VCaP (cell line): Measurements from ENCODE around the gene GLCE.

ENCODE experiments used
- H3K27ac ChIP-seq: fragments of 450-650 bp; 2 replicates; pipeline ENCODE4 v1.5.1; 2017
- TF ChIP-seq, protein P1 (sequence below): fragments of 450-650 bp; conservative IDR thresholded peaks from 2 replicates; pipeline ENCODE4 v1.5.1; 2017; ENCODE audit warnings: mild to moderate bottlenecking, moderate library complexity

GLCE gene

DNA sequence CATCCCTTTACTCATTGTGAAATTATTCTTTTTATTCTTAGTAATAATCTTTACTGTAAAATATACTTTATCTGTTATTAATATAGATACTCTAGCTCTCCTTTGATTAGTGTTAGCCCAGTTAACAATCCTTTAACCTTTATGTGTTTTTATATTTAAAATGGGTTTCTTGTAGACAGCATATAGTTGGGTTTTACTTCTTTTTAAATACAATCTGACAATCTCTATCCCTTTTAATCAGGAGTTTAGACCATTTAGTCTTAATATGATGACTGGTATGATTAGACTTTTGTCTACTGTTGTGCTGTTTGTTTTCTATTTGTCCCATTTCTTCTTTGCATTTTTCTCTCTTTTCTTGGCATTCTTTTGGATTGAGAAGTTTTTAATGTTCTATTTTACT is 30.1 kb downstream of the GLCE start:
- H3K27ac ChIP-seq, result no peak overlapping the region
- TF ChIP-seq, protein P1, sequence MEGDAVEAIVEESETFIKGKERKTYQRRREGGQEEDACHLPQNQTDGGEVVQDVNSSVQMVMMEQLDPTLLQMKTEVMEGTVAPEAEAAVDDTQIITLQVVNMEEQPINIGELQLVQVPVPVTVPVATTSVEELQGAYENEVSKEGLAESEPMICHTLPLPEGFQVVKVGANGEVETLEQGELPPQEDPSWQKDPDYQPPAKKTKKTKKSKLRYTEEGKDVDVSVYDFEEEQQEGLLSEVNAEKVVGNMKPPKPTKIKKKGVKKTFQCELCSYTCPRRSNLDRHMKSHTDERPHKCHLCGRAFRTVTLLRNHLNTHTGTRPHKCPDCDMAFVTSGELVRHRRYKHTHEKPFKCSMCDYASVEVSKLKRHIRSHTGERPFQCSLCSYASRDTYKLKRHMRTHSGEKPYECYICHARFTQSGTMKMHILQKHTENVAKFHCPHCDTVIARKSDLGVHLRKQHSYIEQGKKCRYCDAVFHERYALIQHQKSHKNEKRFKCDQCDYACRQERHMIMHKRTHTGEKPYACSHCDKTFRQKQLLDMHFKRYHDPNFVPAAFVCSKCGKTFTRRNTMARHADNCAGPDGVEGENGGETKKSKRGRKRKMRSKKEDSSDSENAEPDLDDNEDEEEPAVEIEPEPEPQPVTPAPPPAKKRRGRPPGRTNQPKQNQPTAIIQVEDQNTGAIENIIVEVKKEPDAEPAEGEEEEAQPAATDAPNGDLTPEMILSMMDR, result no peak

DNA sequence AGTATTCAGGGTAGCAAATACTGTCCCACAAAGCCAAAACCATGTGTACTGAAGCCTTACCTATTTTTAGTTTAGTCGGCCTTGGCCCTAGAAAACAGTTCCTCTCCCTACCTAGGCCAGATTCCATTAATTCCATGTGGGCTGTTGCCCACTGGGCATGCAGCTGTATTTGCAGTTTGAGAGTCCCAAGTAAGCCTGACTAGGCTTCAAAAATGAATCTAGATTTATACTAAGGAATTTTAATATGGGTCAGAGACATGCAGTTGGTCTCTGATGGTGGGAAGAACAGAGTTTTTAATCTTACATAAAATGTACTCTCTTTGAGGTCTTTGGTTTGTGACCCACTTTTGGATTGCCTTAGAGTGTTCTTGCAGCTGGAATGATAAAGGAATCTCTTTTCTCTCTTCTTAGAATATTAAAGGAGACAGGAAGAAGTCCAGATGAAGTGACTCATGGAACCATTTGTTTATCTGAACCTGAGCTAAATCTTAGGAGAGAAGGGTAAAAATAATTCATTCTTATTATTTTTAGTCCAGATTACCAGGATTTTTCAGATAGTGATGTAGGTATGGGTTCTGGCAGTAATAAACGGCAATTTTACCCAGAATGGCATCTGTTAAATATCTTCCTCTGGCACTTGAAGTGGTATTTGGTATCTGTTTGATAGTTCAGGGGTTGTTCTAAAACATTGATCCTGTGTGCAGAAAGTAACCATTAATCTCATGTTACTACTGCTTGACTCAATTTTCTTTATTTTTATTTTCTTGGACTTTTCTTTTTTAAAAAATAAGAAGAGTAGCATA is 33.8 kb downstream of the GLCE start:
- H3K27ac ChIP-seq, result no peak overlapping the region
- TF ChIP-seq, protein P1, result no peak

DNA sequence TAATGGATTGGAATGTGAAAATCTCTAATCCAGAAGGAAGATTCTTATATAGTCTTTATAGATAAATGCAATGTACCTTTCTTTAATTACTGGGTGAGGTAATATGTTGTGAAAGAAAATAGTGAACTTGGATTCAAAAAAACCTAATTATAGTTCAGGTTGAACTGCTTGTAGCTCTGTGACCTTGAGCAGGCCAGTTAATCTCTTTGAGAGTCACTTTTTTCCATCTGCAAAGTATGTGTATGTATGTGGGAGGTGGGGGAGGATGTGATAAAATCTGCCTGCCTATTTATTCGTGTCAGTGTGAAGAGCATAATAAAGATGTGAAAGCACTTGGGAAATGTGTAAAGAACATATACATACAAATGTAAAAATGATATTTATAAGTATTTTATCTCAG is 34.4 kb downstream of the GLCE start:
- H3K27ac ChIP-seq, result no peak overlapping the region
- TF ChIP-seq, protein P1, result no peak

DNA sequence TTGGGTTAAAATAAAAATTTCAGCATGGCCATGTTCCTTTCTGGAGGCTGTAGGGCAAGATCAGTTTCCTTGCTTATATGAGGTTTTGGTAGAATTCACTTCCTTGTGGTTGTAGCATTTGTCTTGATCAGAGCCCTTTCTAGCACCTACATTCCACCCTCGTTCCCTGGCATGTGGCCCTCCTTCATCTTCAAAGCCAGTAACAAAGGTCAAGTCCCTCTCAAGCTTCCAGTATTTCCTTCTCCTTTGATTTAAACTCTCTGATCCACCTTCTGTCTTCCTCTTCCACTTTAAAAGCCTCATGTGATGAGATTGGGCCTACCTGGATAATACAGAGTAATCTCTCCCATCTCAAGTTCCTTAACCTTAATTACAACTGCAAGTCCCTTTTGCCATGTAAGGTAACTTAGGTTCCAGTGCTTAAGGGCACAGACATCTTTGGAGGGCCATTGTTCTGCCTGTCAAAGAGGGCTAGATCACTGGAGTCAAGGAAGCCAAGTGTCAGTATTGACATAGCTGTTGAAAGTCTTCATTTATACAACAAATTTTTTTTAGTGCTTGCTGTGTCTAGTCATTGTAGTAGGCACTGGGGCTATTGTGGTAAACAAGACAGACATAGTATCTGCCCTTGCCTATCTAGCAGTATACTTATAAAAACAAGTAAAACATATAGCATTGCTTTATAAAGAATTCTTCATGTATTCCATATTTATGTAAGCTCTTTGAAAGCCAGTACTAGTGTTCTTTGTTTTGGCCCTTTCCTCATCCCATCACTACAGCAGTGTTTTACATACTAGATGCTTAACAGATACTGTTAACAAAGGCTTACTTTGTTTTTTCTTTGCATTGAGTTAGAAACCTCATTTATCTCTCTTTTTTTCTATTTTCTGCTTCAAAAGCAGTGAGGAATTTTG is 40.7 kb downstream of the GLCE start:
- TF ChIP-seq, protein P1, result no peak
- H3K27ac ChIP-seq, result no peak overlapping the region

DNA sequence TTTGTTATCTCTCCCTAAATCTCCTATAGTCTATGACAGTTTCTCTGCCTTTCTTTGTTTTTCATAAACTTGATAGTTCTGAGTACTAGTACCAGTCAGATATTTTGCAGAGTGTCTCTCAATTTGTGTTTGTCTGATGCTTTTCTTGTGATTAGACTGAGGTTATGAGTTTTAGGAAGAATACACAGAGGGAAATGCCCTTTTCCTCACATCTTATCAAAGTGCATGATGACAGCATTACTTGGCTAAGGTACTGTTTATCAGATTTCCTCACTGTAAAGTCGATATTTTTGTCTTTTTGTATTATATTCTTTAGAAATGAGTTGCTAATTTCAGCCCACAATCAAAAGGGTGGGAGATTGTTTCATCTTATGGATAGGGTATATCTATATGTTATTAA is 45.6 kb downstream of the GLCE start:
- H3K27ac ChIP-seq, result no peak overlapping the region
- TF ChIP-seq, protein P1, result no peak

DNA sequence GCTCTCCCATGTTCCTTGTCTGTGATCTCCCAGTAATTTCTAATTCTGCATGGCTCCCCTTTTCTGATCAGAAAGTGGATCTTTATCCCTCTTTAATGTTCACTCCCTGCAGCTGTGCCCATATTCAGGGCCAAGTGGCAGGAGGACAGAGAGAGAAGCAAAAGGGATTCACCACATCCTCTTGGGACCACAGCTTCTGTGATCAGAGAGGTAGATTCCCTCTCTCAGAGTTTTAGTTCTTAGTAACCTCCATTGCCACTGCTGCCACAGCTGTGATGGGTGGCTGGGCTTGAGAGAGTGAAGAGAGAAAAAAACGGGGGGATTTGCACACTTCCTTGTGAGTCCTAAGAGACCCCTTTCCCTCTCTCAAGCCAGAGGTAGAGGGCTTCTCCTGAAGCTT is 49.2 kb downstream of the GLCE start:
- TF ChIP-seq, protein P1, result no peak
- no peak overlapping the region for H3K27ac ChIP-seq

DNA sequence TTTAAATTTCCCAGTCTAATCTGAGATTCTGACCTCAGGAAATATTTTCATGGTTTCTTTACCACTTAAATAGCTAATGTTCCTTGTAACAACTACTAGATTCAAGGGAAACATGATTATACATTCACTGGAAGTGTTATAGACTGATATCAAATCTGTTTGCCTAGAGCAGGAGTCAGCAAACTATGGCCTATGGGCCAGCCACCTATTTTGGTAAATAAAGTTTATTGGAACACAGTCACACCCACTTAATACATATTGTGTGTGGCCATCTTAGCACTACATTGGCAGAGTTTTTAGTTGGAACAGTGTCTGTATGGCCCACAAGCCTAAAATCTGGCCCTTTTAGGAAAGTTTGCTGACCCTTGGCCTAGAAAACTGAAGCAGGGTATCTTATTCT is 50.1 kb downstream of the GLCE start:
- H3K27ac ChIP-seq, result no peak overlapping the region
- TF ChIP-seq, protein P1, result no peak
